Choroid plexus epithelial cell (primary cell): ENCODE measurements around the gene ZNF723.
"Not testable (repeated sequence)": the region's sequence is repeated elsewhere in the genome, so short reads cannot be mapped to it uniquely, and the experiment has no call there.

ENCODE experiments used
- DNase-seq: peaks from one replicate; pipeline ENCODE4 v3.0.0-alpha.2; 2010; ENCODE audit warnings: low read depth
- H3K4me3 ChIP-seq: 2 replicates; pipeline ENCODE4 v1.5.1; 2011; ENCODE audit warnings: low read depth, mild to moderate bottlenecking, control low read depth, low read length, moderate library complexity
- TF ChIP-seq, protein P1 (sequence below): conservative IDR thresholded peaks from 2 replicates; pipeline ENCODE4 v1.5.1; 2011; ENCODE audit warnings: low read depth, mild to moderate bottlenecking, control low read depth, inconsistent platforms, low read length, moderate library complexity

ZNF723 gene

DNA sequence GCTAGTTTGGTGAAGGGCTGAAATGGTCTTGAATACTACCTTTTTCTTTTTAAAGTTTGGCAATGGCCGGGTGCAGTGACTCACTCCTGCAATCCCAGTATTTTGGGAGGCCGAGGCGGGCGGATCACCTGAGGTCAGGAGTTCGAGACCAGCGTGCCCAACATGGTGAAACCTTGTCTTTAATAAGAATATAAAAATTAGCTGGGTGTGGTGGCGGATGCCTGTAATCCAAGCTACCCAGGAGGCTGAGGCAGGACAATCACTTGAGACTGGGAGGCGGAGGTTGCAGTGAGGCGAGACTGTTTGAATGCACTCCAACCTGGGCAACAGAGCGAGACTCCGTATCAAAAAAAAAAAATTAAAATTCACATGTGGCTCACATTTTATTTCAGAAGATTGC is 880 bp upstream of the ZNF723 start:
- H3K4me3 ChIP-seq: no peak overlapping the region
- no peak for DNase-seq
- TF ChIP-seq, protein P1, sequence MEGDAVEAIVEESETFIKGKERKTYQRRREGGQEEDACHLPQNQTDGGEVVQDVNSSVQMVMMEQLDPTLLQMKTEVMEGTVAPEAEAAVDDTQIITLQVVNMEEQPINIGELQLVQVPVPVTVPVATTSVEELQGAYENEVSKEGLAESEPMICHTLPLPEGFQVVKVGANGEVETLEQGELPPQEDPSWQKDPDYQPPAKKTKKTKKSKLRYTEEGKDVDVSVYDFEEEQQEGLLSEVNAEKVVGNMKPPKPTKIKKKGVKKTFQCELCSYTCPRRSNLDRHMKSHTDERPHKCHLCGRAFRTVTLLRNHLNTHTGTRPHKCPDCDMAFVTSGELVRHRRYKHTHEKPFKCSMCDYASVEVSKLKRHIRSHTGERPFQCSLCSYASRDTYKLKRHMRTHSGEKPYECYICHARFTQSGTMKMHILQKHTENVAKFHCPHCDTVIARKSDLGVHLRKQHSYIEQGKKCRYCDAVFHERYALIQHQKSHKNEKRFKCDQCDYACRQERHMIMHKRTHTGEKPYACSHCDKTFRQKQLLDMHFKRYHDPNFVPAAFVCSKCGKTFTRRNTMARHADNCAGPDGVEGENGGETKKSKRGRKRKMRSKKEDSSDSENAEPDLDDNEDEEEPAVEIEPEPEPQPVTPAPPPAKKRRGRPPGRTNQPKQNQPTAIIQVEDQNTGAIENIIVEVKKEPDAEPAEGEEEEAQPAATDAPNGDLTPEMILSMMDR: no peak

DNA sequence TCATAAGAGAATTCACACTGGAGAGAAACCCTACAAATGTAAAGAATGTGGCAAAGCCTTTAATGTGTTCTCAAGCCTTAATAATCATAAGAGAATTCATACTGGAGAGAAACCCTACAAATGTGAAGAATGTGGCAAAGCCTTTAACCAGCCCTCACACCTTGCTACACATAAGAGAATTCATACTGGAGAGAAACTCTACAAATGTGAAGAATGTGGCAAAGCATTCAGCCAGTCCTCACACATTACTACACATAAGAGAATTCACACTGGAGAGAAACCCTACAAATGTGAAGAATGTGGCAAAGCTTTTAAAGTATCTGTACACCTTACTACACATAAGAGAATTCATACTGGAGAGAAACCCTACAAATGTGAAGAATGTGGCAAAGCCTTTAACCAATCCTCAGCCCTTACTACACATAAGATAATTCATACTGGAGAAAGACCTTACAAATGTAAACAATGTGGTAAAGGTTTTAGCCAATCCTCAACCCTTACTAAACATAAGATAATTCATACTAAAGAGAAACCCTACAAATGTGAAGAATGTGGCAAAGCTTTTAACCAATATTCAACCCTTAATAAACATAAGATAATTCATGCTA is 25.7 kb downstream of the ZNF723 start:
- DNase-seq, H3K4me3 ChIP-seq: not testable (repeated sequence)

DNA sequence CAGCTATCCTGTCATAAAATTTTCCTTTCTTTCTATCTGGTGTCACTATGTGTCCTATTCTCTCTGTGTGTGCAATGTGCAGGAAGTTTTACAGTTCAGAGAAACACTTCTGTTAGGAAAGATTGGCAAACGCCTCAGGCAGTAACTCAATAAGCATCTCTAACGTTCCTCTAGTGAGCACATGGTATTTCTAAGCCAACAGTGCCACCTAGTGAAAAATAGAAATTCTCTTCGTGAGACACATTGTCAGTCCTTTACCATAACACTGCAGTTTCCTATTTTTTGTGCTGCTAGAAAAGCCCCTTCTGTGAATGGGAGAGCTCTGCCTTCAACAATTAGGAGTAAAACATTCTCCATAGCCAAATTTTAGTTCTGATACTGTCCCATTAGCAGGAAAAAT is 50.7 kb downstream of the ZNF723 start:
- peak; percentile 48 for DNase-seq
- no peak overlapping the region for H3K4me3 ChIP-seq
- TF ChIP-seq, protein P1: peak; percentile 27

DNA sequence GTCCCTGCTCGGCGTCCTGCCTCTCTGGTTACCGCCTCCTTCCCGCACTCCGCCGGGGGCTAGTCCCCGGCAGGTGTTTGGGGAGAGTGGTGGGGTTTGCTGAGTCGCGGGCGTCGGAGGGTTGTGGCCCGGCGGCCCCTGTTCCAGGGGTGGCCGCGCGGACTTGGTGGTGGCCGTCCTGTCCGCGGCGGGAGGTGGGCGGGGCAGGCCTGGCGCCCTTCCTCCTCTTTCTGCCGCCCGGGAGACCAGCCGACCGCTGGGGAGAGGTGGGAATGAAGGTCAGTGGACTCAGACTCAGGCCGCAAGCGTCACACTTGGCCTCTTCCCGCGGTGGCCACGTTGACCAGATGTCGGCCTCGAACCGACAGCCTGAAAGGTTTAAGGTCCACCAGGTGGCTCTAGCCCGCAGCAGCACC is 61.8 kb downstream of the ZNF723 start:
- TF ChIP-seq, protein P1: no peak

DNA sequence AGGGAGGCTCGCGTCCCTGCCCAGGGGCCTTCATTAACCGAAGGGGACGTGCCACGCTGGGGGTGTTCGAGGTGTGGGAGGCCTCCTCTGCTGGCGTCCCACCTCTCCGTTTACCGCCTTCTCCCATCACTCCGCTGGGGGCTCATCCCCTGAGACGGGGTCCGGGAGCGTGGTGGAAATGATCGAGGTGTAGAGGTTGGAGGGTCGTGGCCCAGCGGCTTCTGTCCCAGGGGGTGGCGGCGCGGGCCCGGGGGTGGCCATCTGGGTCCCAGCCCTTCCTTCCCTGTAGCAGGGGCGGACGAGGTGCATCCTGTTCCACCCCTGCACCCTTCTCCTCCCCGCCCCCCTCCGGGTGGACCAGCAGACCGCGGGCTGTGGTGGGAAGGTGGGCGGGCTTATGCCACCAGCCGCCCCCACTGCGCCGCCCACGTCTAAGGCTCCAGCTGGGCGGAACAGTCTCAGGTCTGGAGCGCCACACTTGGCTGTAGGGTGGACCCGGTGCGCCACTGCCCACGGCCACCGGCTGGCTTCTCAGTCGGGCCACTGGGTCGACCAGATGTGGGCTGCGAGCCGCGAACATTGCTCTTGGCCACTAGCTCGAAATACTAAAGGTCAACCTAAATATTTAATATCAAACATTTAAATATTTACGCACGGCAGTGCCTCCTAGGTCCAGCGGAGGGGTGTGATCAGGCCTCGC is 69.5 kb downstream of the ZNF723 start:
- no peak for DNase-seq
- no peak overlapping the region for H3K4me3 ChIP-seq
- TF ChIP-seq, protein P1: no peak

More for the DNA sequence above, 61.8 kb downstream of the ZNF723 start:
- no peak overlapping the region for H3K4me3 ChIP-seq
- DNase-seq: no peak
